GM04503 (cell line): ENCODE results near the gene DSTN.
A peak's percentile ranks its signal among the peaks of the same experiment; 100 is the strongest.
"Not testable (repeated sequence)": the region's sequence is repeated elsewhere in the genome, so short reads cannot be mapped to it uniquely, and the experiment has no call there.

Source experiments
- DNase-seq: peaks from one replicate; pipeline ENCODE4 v3.0.0-alpha.2; 2012; ENCODE audit warnings: low read depth

Gene DSTN

DNA sequence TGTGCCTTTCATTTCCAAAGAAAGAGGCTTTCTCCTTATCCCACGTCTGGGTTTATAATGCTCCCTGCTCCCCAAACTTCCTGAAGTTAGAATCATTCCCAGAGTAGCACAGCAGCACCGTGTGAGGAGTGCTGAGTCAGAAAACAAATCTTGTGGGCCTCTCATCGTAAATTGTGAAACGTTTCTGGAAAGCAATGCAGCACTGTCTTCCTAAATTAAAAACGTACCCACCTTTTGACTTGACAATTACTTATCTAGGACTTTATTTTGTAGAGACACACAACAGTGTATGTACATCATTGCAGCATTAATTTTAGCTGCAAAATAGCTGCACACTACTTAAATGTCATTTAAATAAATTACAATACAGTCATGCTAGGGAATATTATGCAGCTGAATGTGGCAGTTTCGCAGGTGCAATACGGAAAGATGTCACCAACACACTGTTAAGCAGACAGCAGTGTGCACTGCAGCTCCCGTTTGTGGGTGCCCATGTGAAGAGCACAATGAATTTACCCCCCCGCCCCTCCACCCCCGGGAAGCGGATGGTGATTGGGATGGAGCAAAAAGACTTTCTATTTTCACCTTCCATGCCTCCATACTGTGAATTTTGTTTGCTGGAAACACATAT lies 81.4 kb downstream of the DSTN start:
- no peak for DNase-seq

DNA sequence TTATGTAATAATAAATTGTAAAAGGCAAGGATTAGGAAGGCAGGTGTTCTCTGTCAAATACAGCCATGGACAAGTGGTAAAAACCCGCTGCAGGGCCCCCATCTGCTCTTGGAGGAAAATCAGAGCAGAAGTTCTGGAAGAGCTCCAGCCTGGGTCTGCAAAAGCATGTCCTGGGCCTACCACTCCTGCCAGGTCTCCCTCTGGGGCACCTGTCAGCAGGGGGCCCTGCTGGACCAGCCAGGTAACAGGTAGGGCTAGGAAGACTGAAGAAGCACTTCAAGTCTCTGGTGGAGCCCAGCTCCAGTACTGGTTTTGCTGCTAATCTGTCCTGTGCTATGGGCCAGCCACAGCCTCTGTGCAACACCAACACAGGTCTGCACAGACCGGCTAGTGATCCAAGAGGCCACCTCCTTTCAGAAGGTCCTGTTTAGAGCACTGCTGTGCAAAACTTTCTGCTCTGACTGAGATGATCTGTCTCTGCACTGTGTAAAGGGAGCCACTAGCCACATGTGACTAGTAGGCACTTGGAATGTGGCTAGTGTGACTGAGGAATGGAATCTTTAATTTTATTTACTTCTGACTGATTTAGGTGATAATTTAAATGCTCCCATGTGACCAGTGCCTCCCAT lies 82.0 kb downstream of the DSTN start:
- no peak for DNase-seq

DNA sequence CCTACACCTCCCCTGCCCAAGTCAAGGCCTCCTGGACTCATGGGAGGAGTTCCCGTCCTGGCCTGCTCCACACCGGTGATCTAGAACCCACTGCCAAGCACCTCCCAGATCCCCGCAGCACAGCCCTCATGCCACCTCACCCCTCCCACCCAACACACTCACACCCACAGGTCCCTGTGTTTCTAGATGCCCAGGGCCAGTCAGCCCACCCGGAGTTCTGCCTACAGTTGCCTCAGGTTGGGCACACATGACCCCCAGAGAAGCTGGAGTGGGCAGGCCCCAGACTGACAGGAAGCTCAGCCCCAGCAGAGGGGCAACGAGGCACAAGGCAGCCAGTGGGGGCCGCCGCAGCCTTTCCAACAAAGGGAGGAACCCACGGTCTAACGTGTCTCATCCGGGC lies 82.5 kb downstream of the DSTN start:
- DNase-seq, result no peak

DNA sequence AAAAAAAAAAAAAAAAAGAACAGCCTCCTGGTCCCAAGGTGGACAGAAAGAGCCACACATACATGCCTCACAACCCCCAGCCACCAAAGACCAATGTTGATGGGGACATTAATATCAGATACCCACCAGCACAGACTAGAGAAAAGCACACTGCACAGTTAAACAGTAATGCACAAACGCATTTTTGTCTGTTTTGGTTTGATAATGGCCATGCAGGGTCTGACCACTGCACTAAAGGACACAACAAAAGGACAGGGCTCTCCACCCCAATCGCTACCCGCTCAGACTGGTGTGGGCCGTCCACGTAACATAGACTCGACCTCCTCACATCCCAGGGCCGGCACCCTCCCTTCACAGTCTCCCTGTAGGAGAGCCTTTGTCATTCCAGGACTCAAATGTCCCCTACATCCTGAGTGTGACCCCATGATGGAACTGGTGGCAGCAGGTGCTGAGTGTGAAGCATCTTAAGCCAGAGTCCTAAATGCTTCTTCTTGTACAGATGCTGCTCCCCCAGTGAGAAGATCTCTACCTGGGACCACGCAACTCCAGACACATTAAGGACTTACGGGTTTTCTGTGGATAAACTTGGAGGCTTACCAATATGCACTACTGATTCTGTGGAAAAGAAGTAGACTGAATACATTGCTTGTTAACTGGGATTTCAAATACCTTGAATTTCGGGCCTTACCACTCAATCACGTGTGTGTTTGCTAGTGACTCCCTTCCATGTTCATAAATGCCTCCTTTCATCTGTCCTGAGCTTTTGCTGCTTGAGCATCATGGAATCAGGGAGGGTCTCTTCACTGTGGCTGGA lies 84.2 kb downstream of the DSTN start:
- DNase-seq, result no peak

DNA sequence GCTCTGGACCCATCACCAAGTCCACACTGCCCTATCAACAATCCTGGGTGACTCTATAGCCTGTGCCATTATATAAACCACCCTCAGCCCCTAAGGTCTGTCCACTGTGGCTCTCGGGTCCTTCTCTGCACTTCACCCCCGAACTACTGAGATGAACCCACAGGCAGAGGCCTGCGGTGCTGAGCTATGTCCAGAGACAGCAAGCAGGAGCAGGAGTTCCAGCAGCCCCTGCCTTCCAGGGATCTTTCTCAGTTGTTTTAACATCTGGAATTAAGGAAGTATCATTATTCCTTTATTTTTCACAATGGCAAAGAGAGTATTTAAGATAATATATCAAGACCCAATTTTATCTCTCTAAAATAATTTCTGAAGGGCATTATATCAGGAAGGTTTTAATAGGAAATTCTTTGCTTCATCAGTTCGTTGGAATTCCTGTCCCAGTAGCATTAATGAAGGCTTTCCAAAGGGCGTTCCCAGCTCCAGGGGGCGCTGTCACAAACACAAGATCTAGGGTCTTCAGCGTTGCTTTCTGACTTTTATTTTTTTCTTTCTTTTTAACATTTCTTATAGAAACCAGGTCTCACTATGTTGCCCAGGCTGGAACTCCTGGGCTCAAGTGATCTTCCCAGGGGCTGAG lies 84.9 kb downstream of the DSTN start:
- DNase-seq, result no peak

DNA sequence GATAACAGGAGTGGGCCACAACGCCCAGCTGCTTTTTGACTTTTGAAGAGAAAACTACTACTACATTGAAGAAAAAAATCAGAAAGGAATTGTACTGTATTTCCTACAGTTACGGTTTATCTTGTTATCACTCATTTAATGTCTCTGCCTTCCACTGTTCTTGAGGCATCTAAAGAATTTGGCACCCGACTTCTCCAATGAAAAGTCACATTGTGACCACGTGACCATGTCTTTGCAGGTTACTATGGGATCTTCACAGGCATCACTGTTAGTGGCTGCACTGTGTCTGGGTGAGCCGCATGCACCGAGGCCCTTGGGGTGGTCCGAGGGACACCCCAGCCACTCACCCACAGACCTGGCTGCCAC lies 85.4 kb downstream of the DSTN start:
- DNase-seq, result no peak

DNA sequence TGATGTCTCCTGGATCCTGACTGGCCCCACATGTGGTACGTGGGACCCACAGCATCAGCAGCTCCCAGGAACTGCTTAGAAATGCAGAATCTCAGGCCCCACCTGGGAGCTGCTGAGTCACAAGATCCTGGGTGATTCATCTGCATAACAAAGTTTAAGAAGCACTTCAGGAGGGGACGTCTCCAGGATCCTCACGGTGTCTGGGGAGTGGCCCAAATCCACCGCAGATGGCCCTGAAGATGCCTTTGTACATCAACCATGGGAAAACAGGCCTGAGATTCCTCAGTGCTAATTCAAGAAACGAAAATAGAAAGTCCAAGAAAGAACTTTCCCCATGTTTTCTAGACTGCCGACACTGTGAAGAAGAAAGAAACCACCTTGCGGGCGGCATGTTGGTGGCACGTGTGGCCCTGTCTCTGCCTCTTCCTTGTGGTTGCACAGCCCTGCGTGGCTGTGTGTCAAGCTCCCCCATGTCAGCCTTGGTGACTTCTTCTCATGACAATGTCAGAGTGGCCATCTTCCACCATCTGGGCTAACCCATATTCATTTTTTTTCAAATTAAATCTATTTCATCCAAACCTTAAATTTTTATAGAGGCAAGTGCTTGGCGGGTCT lies 86.1 kb downstream of the DSTN start:
- peak; percentile 39 for DNase-seq

DNA sequence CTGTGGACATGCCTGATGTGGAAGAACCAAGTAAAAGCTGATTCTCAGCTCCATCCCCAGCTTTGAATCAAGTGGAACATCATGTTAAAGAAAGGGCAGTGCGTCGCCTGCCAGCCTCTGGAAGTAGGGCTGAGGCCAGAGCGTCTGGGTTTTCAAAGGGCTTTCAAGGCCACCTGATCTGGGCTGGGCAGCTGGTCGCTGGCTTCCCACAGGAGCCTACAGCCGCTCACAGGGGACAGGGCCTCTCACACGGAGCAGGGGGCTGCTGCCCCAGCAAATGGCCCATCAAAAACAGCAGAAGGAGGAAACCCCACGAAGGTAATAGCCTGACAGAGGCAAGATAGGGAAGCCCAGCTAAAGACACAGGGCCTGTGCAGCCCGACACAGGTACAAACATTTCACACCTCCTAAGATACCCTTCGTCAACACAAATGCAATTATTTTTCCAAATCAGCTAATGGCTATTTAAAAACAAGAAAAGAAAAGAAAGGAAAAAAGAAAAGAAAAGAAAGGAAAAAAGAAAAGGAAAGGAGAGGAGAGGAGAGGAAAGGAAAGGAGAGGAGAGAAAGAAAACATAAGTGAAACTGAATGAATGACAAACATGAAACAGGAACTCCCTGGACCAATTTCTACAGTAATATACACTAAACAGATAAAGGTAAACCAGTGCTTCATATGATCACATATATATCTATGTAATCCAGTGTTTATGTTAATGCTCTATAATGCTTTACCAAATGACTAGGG lies 87.4 kb downstream of the DSTN start:
- no peak for DNase-seq

DNA sequence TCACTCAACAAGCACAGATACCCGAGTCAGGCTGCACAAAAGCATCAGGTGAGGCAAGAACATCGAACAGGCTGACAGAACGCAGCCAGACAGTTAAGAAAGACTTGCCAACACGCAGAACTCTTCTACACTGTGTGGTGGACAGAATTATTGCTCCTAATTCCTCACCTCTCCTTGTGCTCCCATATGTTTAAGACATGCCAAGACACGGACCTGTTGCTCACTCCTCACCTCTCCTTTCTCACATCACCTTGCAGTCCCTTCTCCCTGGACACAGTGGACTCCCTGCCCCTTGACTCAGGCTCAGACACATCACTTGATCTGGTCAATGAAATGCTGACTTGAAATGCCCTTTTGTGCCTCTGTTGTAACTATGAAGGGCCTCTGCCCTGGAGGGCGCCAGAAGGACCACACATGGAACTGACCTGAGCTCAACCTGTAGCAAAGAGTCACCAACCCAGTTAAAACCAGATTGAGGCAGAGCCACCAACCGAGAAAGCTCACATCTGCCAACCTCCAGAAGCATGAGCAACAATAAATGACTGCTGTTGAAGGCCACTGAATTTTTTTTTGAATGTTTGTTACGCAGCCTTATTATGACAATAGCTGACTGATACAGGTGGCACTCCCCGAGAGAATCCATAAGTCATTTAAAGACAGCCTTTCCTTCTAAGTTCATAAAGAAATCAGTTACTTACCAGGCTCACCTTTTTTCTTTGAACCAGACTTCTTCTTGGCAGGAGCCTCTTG lies 88.2 kb downstream of the DSTN start:
- DNase-seq, result no peak

DNA sequence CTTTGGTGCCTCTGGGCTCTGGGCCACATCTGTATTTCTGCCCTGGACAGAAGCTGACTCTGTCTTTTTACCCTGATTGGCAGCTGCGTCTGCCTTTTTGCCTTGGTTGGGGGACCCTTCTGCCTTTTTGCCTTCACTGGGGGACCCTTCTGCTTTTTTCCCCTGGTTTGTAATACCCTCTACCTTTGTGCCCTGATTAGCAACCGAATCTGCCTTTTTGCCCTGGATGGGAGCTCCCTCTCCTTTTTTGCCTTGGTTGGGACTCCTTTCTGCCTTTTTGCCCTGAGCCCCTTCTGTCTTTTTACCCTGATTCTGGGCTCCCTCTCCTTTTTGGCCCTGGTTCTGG lies 88.7 kb downstream of the DSTN start:
- DNase-seq, result no peak

DNA sequence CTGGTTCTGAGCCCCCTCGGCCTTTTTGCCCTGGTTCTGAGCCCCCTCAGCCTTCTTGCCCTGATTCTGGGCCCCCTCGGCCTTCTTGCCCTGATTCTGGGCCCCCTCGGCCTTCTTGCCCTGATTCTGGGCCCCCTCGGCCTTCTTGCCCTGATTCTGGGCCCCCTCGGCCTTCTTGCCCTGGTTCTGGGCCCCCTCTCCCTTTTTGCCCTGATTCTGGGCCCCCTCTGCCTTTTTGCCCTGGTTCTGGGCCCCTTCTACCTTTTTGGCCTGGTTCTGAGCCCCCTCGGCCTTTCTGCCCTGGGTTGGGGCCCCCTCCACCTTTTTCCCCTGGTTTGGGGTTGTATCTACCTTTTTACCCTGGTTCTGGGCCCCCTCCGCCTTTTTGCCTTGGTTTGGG lies 89.5 kb downstream of the DSTN start:
- DNase-seq, result not testable (repeated sequence)
